Hepatocyte (in vitro differentiated cells): ENCODE data around the gene LRRC49. TPM values are rescaled to one million over a fixed set of nuclear protein-coding genes. Genes with fewer than 3 reads are reported as not detected.

ENCODE experiments used
- DNase-seq: peaks from one replicate; pipeline ENCODE4 v3.0.0-alpha.2; 2016; ENCODE audit warnings: low spot score
- H2AFZ ChIP-seq: fragments of 200-600 bp; sonication (generic); 2 replicates; pipeline ENCODE4 v1.6.0; 2016; ENCODE audit warnings: antibody characterized with exemption, mild to moderate bottlenecking
- H3K27ac ChIP-seq: fragments of 200-600 bp; sonication (generic); 2 replicates; pipeline ENCODE4 v1.5.1; 2016; ENCODE audit warnings: mild to moderate bottlenecking
- H3K27me3 ChIP-seq: fragments of 200-600 bp; sonication (generic); 2 replicates; pipeline ENCODE4 v1.6.1; 2016
- H3K36me3 ChIP-seq: fragments of 200-600 bp; sonication (generic); replicated peaks from 2 replicates; pipeline ENCODE4 v1.5.1; 2016; ENCODE audit warnings: low read depth; ENCODE audit not compliant: insufficient read depth
- H3K4me1 ChIP-seq: fragments of 200-600 bp; sonication (generic); 2 replicates; pipeline ENCODE4 v1.5.1; 2016; ENCODE audit warnings: mild to moderate bottlenecking, moderate library complexity; ENCODE audit not compliant: insufficient read depth
- H3K4me2 ChIP-seq: fragments of 200-600 bp; sonication (generic); 2 replicates; pipeline ENCODE4 v1.6.0; 2016
- H3K4me3 ChIP-seq: fragments of 200-600 bp; sonication (generic); 2 replicates; pipeline ENCODE4 v1.5.1; 2016; ENCODE audit warnings: mild to moderate bottlenecking
- H3K79me2 ChIP-seq: fragments of 200-600 bp; sonication (generic); 2 replicates; pipeline ENCODE4 v1.6.0; 2017; ENCODE audit warnings: mild to moderate bottlenecking
- H3K9me2 ChIP-seq: fragments of 200-600 bp; sonication (generic); replicated peaks from 2 replicates; pipeline ENCODE4 v1.6.0; 2017; ENCODE audit warnings: mild to moderate bottlenecking; ENCODE audit not compliant: insufficient read depth
- H3K9me3 ChIP-seq: fragments of 200-600 bp; sonication (generic); 2 replicates; pipeline ENCODE4 v1.5.1; 2016; ENCODE audit warnings: low read depth, mild to moderate bottlenecking
- H4K20me1 ChIP-seq: fragments of 200-600 bp; sonication (generic); 2 replicates; pipeline ENCODE4 v1.6.0; 2016; ENCODE audit warnings: mild to moderate bottlenecking; ENCODE audit not compliant: insufficient read depth, poor library complexity, severe bottlenecking
- CTCF ChIP-seq: fragments of 200-600 bp; sonication (generic); IDR thresholded peaks from 2 replicates; pipeline ENCODE4 v1.5.1; 2016; ENCODE audit warnings: antibody characterized with exemption, mild to moderate bottlenecking; ENCODE audit not compliant: poor library complexity
- EZH2 ChIP-seq: fragments of 200-600 bp; sonication (generic); IDR thresholded peaks from 2 replicates; pipeline ENCODE4 v1.6.1; 2016; ENCODE audit warnings: antibody characterized with exemption, mild to moderate bottlenecking, borderline replicate concordance
- EZH2phosphoT487 ChIP-seq: fragments of 200-600 bp; sonication (generic); IDR thresholded peaks from one replicate; pipeline ENCODE4 v1.6.1; 2018; ENCODE audit warnings: antibody characterized with exemption, mild to moderate bottlenecking, low read depth, moderate library complexity; ENCODE audit not compliant: unreplicated experiment, severe bottlenecking
- WGBS: methylation state at CpG from one replicate; pipeline ENCODE4 v1.1.6; 2016; ENCODE audit warnings: low lambda C conversion rate; ENCODE audit errors: missing lambda C conversion rate; 5-methylcytosine and 5-hydroxymethylcytosine counted together
- polyA plus RNA-seq: library from polyadenylated mRNA; unstranded; fragments of >200 nt; fragmentation: Nextera tagmentation; extraction: Ambion mirVana; gene quantifications from 2 replicates; pipeline ENCODE4 v1.2.1, GENCODE V29; 2016
- total RNA-seq: library from RNA; depleted of rRNA; stranded (reverse); fragments of >200 nt; gene quantifications from 2 replicates; pipeline ENCODE4 v1.2.3, GENCODE V29; 2014

Gene LRRC49
- total and polyA plus RNA-seq, 2 experiments from 2014 or later: 1.4 to 11.6 TPM

GRCh38 chr15:71051539-71051938, 158.9 kb downstream of the LRRC49 start:
- H4K20me1 ChIP-seq: no peaks in the 10 kb centered on the region
- H3K4me1 ChIP-seq: no peaks in the 10 kb centered on the region
- DNase-seq: no peak
- TF ChIP-seq EZH2 (no peak), CTCF (no peak), EZH2phosphoT487 (no peak)
- H3K9me3 ChIP-seq: no peaks in the 10 kb centered on the region
- no peak overlapping the region for H3K4me3 ChIP-seq
- no peaks in the 10 kb centered on the region for H3K27me3 ChIP-seq
- WGBS: 94% methylated on average over 1 of the region's 1 CpG
- no peaks in the 10 kb centered on the region for H3K36me3 ChIP-seq
- no peak overlapping the region for H3K27ac ChIP-seq
- no peaks in the 10 kb centered on the region for H3K79me2 ChIP-seq
- no peaks in the 10 kb centered on the region for H3K9me2 ChIP-seq
- H3K4me2 ChIP-seq: no peak overlapping the region
- no peak overlapping the region for H2AFZ ChIP-seq

- Histone ChIP-seq H3K9me3 (no peaks in the 10 kb centered on the region), H3K27ac (no peak overlapping the region), H3K4me2 (no peak overlapping the region), H3K9me2 (no peaks in the 10 kb centered on the region), H3K27me3 (no peaks in the 10 kb centered on the region), H4K20me1 (no peaks in the 10 kb centered on the region), H3K4me3 (no peak overlapping the region), H3K4me1 (no peaks in the 10 kb centered on the region), H2AFZ (no peak overlapping the region), H3K79me2 (no peaks in the 10 kb centered on the region), H3K36me3 (no peaks in the 10 kb centered on the region)
- no peak for TF ChIP-seq CTCF
- no peak for TF ChIP-seq EZH2phosphoT487
- no peak for TF ChIP-seq EZH2
- no peak for DNase-seq
- WGBS: 94% methylated on average over 2 of the region's 2 CpGs
Observed at GRCh38 chr15:71052356-71052755, 159.7 kb downstream of the LRRC49 start.

GRCh38 chr15:71054286-71054952, 161.8 kb downstream of the LRRC49 start:
- H3K4me3 ChIP-seq: no peak overlapping the region
- 59% methylated on average over 2 of the region's 2 CpGs for WGBS
- no peaks in the 10 kb centered on the region for H3K36me3 ChIP-seq
- no peaks in the 10 kb centered on the region for H3K4me1 ChIP-seq
- H3K27ac ChIP-seq: no peak overlapping the region
- H4K20me1 ChIP-seq: no peaks in the 10 kb centered on the region
- H3K9me2 ChIP-seq: no peaks in the 10 kb centered on the region
- no peaks in the 10 kb centered on the region for H3K9me3 ChIP-seq
- H3K79me2 ChIP-seq: no peaks in the 10 kb centered on the region
- H3K4me2 ChIP-seq: no peak overlapping the region
- TF ChIP-seq EZH2phosphoT487 (no peak), CTCF (no peak), EZH2 (no peak)
- no peak overlapping the region for H2AFZ ChIP-seq
- no peaks in the 10 kb centered on the region for H3K27me3 ChIP-seq
- DNase-seq: no peak
